Fibroblast of villous mesenchyme (primary cell): ENCODE data around the gene IRF1. TPM values are rescaled to one million over a fixed set of nuclear protein-coding genes. Genes with fewer than 3 reads are reported as not detected.
A peak's percentile ranks its signal among the peaks of the same experiment; 100 is the strongest.

Experiments used
- DNase-seq: peaks from one replicate; pipeline ENCODE4 v3.0.0-alpha.2; 2010; ENCODE audit warnings: low read depth
- H3K4me3 ChIP-seq: 2 replicates; pipeline ENCODE4 v1.5.1; 2011; ENCODE audit warnings: low read depth, mild to moderate bottlenecking, low read length
- CTCF ChIP-seq: IDR thresholded peaks from 2 replicates; pipeline ENCODE4 v1.5.1; 2012; ENCODE audit warnings: low read depth, mild to moderate bottlenecking, low read length; ENCODE audit not compliant: insufficient read depth
- total RNA-seq: library from RNA; depleted of rRNA; stranded (reverse); fragments of >200 nt; gene quantifications from 2 replicates; pipeline ENCODE4 v1.2.3, GENCODE V29; 2012

The IRF1 gene
- total RNA-seq, 1 donor = 56.6 TPM

- H3K4me3 ChIP-seq = no peak overlapping the region
- DNase-seq = no peak
- no peak for TF ChIP-seq CTCF
Observed at GRCh38 chr5:132477784-132478365, 12.7 kb downstream of the IRF1 start.

GRCh38 chr5:132476876-132477781 lies 13.4 kb downstream of the IRF1 start:
- DNase-seq = no peak
- H3K4me3 ChIP-seq = no peak overlapping the region
- peak; percentile 7 for TF ChIP-seq CTCF

GRCh38 chr5:132475987-132476875 lies 14.3 kb downstream of the IRF1 start:
- no peak overlapping the region for H3K4me3 ChIP-seq
- no peak for DNase-seq
- TF ChIP-seq CTCF = no peak

- no peak for TF ChIP-seq CTCF
- no peak for DNase-seq
- H3K4me3 ChIP-seq = no peak overlapping the region
Observed at GRCh38 chr5:132475497-132475882, 15.1 kb downstream of the IRF1 start.

GRCh38 chr5:132474881-132475496 lies 15.6 kb downstream of the IRF1 start:
- no peak overlapping the region for H3K4me3 ChIP-seq
- no peak for TF ChIP-seq CTCF
- no peak for DNase-seq

GRCh38 chr5:132474131-132474723 lies 16.3 kb downstream of the IRF1 start:
- no peak overlapping the region for H3K4me3 ChIP-seq
- DNase-seq = no peak
- TF ChIP-seq CTCF = no peak
